Testis (tissue), 3 donors: Measurements from ENCODE around the gene CRLF3. TPM values are rescaled to one million over a fixed set of nuclear protein-coding genes. Genes with fewer than 3 reads are reported as not detected.
"Not testable (repeated sequence)": the region's sequence is repeated elsewhere in the genome, so short reads cannot be mapped to it uniquely, and the experiment has no call there.

Experiments used
- DNase-seq: peaks from one replicate; pipeline ENCODE4 v3.0.0-alpha.2; 2019
- H3K27ac ChIP-seq, 2 donors: fragments of 200-600 bp; sonication (generic); one replicate each; pipeline ENCODE4 v1.5.1; 2019
- H3K27me3 ChIP-seq: fragments of 200-600 bp; sonication (generic); one replicate; pipeline ENCODE4 v1.5.1; 2019
- H3K36me3 ChIP-seq: fragments of 200-600 bp; sonication (generic); one replicate; pipeline ENCODE4 v1.5.1; 2017; ENCODE audit warnings: low read depth; ENCODE audit errors: missing control alignments
- H3K4me1 ChIP-seq: fragments of 200-600 bp; sonication (generic); one replicate; pipeline ENCODE4 v1.5.1; 2019
- H3K4me3 ChIP-seq, 2 donors: fragments of 200-600 bp; sonication (generic); one replicate each; pipeline ENCODE4 v1.5.1; 2017 to 2019
- H3K9me3 ChIP-seq: fragments of 200-600 bp; sonication (generic); one replicate; pipeline ENCODE4 v1.5.1; 2017
- CTCF ChIP-seq, 3 experiments: fragments of 450-650 bp in 2 of 3; fragments of 200-600 bp in 1 of 3; sonication (generic) in 1 of 3; IDR thresholded peaks; one replicate each; pipeline ENCODE4 v1.5.1; 2016 to 2019; ENCODE audit warnings: antibody characterized with exemption in 3 of 3, mild to moderate bottlenecking in 2 of 3, moderate library complexity in 1 of 3
- POLR2A ChIP-seq: fragments of 450-650 bp; IDR thresholded peaks from one replicate; pipeline ENCODE4 v1.6.1; 2017; ENCODE audit warnings: antibody characterized with exemption, mild to moderate bottlenecking, moderate library complexity
- WGBS, 2 donors: methylation state at CpG; one replicate each; pipeline ENCODE4 v1.1.5; 2018; 5-methylcytosine and 5-hydroxymethylcytosine counted together
- intact Hi-C: fragments of 100-400 bp; cut with DNase I; formaldehyde crosslinking; loops from one replicate; pipeline ENCODE4 v1.15.1; 2023; ENCODE audit warnings: low total_unique reads
- polyA plus RNA-seq: library from polyadenylated mRNA; stranded (reverse); fragments of 350-450 nt; fragmentation: Illumina TruSeq; extraction: RNeasy Lipid Tissue Mini Kit (QIAGEN cat#74804); gene quantifications from one replicate; pipeline ENCODE4 v1.2.3, GENCODE V29; 2014; ENCODE audit warnings: low read depth, low replicate concordance; ENCODE audit not compliant: insufficient read depth
- total RNA-seq, 2 donors: library from RNA; depleted of rRNA; stranded (reverse); fragments of >200 nt; gene quantifications; one replicate each; pipeline ENCODE4 v1.2.3, GENCODE V29; 2016

Gene CRLF3
- total and polyA plus RNA-seq, 3 donors from 2014 or later = 19.9 to 23.5 (median 21.8) TPM

- 34 to 46% methylated on average over 7 of the region's 7 CpGs for WGBS, 2 donors
- no peak for TF ChIP-seq CTCF (IDR thresholded peaks at IDR 0.05)
- no peak for TF ChIP-seq POLR2A
- no peaks in the 10 kb centered on the region for H3K27me3 ChIP-seq
- no peaks in the 10 kb centered on the region for H3K9me3 ChIP-seq
- no peaks in the 10 kb centered on the region for H3K36me3 ChIP-seq
- peak overlapping the region; percentile 90 to 98 for H3K4me3 ChIP-seq
- intact Hi-C loops = no loop called here
- H3K4me1 ChIP-seq = no peaks in the 10 kb centered on the region
- peak overlapping the region in 1 of 2 donors; percentile 85 for H3K27ac ChIP-seq
- no peak for DNase-seq
Observed at GRCh38 chr17:30823421-30823820, 1.1 kb downstream of the CRLF3 start.

GRCh38 chr17:30822919-30823318 lies 1.6 kb downstream of the CRLF3 start:
- WGBS, 2 donors = 48 to 67% methylated on average over 14 of the region's 14 CpGs
- DNase-seq, H3K4me1 ChIP-seq, H3K9me3 ChIP-seq, H3K36me3 ChIP-seq, H3K4me3 ChIP-seq, intact Hi-C loops, H3K27me3 ChIP-seq: not testable (repeated sequence)
- peak overlapping the region in 1 of 2 donors; percentile 85 for H3K27ac ChIP-seq

GRCh38 chr17:30821871-30822723 lies 2.4 kb downstream of the CRLF3 start:
- TF ChIP-seq POLR2A = no peak
- no peak for TF ChIP-seq CTCF (IDR thresholded peaks at IDR 0.05)
- 46 to 56% methylated on average over 9 of the region's 9 CpGs for WGBS, 2 donors
- Histone ChIP-seq H3K9me3 (no peaks in the 10 kb centered on the region), H3K4me1 (no peaks in the 10 kb centered on the region), H3K27ac (no peak overlapping the region), H3K4me3 (no peak overlapping the region), H3K27me3 (no peaks in the 10 kb centered on the region), H3K36me3 (no peaks in the 10 kb centered on the region)
- no peak for DNase-seq
- intact Hi-C loops = no loop called here

- Histone ChIP-seq H3K4me1 (no peaks in the 10 kb centered on the region), H3K4me3 (no peak overlapping the region), H3K27ac (no peak overlapping the region), H3K27me3 (no peaks in the 10 kb centered on the region), H3K9me3 (no peaks in the 10 kb centered on the region), H3K36me3 (no peaks in the 10 kb centered on the region)
- no peak for TF ChIP-seq POLR2A
- TF ChIP-seq CTCF (IDR thresholded peaks at IDR 0.05) = no peak
- DNase-seq = no peak
- intact Hi-C loops = no loop called here
- WGBS, 2 donors = 88 to 89% methylated on average over 8 of the region's 8 CpGs
Observed at GRCh38 chr17:30819971-30820705, 4.4 kb downstream of the CRLF3 start.

- no peak overlapping the region for H3K4me3 ChIP-seq
- H3K4me1 ChIP-seq = no peaks in the 10 kb centered on the region
- H3K27ac ChIP-seq = no peak overlapping the region
- 96 to 97% methylated on average over 7 of the region's 7 CpGs for WGBS, 2 donors
- H3K36me3 ChIP-seq = no peaks in the 10 kb centered on the region
- H3K9me3 ChIP-seq = no peaks in the 10 kb centered on the region
- intact Hi-C loops = no loop called here
- no peak for TF ChIP-seq CTCF (IDR thresholded peaks at IDR 0.05)
- no peak for TF ChIP-seq POLR2A
- no peak for DNase-seq
- H3K27me3 ChIP-seq = no peaks in the 10 kb centered on the region
Observed at GRCh38 chr17:30816165-30816564, 8.3 kb downstream of the CRLF3 start.

- not testable (repeated sequence) for DNase-seq, H3K4me1 ChIP-seq
Observed at GRCh38 chr17:30814860-30815259, 9.6 kb downstream of the CRLF3 start.

GRCh38 chr17:30814236-30814635 lies 10.3 kb downstream of the CRLF3 start:
- 91 to 92% methylated on average over 12 of the region's 12 CpGs for WGBS, 2 donors
- intact Hi-C loops, DNase-seq: not testable (repeated sequence)

More at GRCh38 chr17:30814860-30815259, 9.6 kb downstream of the CRLF3 start:
- H3K36me3 ChIP-seq, intact Hi-C loops, H3K9me3 ChIP-seq, H3K27me3 ChIP-seq, H3K27ac ChIP-seq, H3K4me3 ChIP-seq: not testable (repeated sequence)
- 93 to 97% methylated on average over 9 of the region's 9 CpGs for WGBS, 2 donors

More at GRCh38 chr17:30814236-30814635, 10.3 kb downstream of the CRLF3 start:
- not testable (repeated sequence) for H3K4me3 ChIP-seq, H3K27ac ChIP-seq, H3K4me1 ChIP-seq, H3K36me3 ChIP-seq, H3K9me3 ChIP-seq, H3K27me3 ChIP-seq
